Glutamatergic neuron (in vitro differentiated cells): Measurements from ENCODE around the gene SUN1. TPM values are rescaled to one million over a fixed set of nuclear protein-coding genes. Genes with fewer than 3 reads are reported as not detected.
"Not testable (repeated sequence)": the region's sequence is repeated elsewhere in the genome, so short reads cannot be mapped to it uniquely, and the experiment has no call there.

Experiments used
- DNase-seq: peaks from one replicate; pipeline ENCODE4 v3.0.0; 2022
- H3K27ac Mint-ChIP-seq: one replicate; pipeline ENCODE4 v1.8.0; 2020; ENCODE audit warnings: mild to moderate bottlenecking, mixed read lengths, inconsistent platforms; ENCODE audit not compliant: unreplicated experiment
- H3K27me3 Mint-ChIP-seq: one replicate; pipeline ENCODE4 v1.8.0; 2020; ENCODE audit warnings: mild to moderate bottlenecking, moderate library complexity, mixed read lengths, inconsistent platforms; ENCODE audit not compliant: unreplicated experiment
- H3K36me3 Mint-ChIP-seq: one replicate; pipeline ENCODE4 v1.8.0; 2020; ENCODE audit warnings: mild to moderate bottlenecking, mixed read lengths, inconsistent platforms; ENCODE audit not compliant: unreplicated experiment
- H3K4me1 Mint-ChIP-seq: one replicate; pipeline ENCODE4 v1.8.0; 2020; ENCODE audit warnings: mild to moderate bottlenecking, low read depth, mixed read lengths, inconsistent platforms; ENCODE audit not compliant: unreplicated experiment
- H3K4me3 Mint-ChIP-seq: one replicate; pipeline ENCODE4 v1.8.0; 2020; ENCODE audit warnings: mild to moderate bottlenecking, mixed read lengths, inconsistent platforms; ENCODE audit not compliant: unreplicated experiment
- H3K9me3 Mint-ChIP-seq: one replicate; pipeline ENCODE4 v1.8.0; 2020; ENCODE audit warnings: mild to moderate bottlenecking, moderate library complexity, mixed read lengths, inconsistent platforms; ENCODE audit not compliant: unreplicated experiment
- total RNA-seq: library from RNA; stranded (reverse); fragmentation: NEBNext Ultra II Directional; extraction: Animal tissue kit (Norgen Biotek cat#: 25700); gene quantifications from one replicate; pipeline ENCODE4 v1.2.1, GENCODE V29; 2021; ENCODE audit not compliant: unreplicated experiment
- TF ChIP-seq, protein P1 (sequence below): fragments of 200-600 bp; sonication (generic); IDR thresholded peaks from one replicate; pipeline ENCODE4 v1.5.0; 2021; ENCODE audit not compliant: partially characterized antibody, unreplicated experiment

SUN1 gene
- total RNA-seq, 1 donor from 2014 or later, result 879 TPM

DNA sequence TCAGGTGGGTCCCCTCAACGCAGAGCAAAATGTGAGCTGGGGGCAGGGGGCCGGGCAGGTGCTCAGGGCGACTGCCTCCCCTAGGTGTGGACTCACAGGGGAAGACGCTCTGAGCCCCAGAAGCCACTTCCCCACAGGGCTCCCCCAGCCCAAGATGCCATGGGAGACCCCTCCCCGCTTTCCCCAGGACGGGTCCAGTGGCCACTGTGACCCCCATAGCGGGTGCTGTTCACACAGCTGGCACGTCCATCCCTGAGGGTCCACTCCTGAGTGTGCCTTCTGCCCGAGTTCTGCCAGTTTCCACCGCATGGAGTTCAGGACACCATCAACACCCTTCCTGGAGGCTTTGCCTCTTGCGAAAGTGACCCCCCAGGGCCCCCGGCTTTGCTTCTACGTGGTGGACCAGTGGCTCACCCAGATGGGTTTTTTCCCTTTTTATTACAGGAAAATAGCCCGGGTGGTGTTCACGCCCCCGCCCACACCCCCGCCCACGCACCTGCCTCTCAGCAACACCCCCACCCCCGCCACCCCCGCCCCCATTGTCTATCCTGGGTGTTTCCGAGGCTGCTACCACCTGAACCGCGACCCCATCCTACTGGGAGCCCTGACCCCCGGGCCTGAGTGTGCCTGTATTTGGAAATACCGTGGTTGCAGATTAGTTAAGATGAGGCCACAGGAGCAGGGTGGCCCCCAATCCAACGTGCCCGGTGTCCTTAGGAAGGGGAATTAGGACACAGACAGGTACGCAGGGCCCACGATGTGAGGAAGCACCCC is 90.2 kb downstream of the SUN1 start:
- H3K4me3 Mint-ChIP-seq, result no peak overlapping the region
- DNase-seq, result peak; percentile 10
- no peak overlapping the region for H3K27ac Mint-ChIP-seq
- H3K9me3 Mint-ChIP-seq, result peaks cover 6% of the 10 kb centered on the region
- TF ChIP-seq, protein P1, sequence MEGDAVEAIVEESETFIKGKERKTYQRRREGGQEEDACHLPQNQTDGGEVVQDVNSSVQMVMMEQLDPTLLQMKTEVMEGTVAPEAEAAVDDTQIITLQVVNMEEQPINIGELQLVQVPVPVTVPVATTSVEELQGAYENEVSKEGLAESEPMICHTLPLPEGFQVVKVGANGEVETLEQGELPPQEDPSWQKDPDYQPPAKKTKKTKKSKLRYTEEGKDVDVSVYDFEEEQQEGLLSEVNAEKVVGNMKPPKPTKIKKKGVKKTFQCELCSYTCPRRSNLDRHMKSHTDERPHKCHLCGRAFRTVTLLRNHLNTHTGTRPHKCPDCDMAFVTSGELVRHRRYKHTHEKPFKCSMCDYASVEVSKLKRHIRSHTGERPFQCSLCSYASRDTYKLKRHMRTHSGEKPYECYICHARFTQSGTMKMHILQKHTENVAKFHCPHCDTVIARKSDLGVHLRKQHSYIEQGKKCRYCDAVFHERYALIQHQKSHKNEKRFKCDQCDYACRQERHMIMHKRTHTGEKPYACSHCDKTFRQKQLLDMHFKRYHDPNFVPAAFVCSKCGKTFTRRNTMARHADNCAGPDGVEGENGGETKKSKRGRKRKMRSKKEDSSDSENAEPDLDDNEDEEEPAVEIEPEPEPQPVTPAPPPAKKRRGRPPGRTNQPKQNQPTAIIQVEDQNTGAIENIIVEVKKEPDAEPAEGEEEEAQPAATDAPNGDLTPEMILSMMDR, result no peak
- no peaks in the 10 kb centered on the region for H3K36me3 Mint-ChIP-seq
- peaks cover 7% of the 10 kb centered on the region for H3K27me3 Mint-ChIP-seq
- H3K4me1 Mint-ChIP-seq, result peaks cover 3% of the 10 kb centered on the region

DNA sequence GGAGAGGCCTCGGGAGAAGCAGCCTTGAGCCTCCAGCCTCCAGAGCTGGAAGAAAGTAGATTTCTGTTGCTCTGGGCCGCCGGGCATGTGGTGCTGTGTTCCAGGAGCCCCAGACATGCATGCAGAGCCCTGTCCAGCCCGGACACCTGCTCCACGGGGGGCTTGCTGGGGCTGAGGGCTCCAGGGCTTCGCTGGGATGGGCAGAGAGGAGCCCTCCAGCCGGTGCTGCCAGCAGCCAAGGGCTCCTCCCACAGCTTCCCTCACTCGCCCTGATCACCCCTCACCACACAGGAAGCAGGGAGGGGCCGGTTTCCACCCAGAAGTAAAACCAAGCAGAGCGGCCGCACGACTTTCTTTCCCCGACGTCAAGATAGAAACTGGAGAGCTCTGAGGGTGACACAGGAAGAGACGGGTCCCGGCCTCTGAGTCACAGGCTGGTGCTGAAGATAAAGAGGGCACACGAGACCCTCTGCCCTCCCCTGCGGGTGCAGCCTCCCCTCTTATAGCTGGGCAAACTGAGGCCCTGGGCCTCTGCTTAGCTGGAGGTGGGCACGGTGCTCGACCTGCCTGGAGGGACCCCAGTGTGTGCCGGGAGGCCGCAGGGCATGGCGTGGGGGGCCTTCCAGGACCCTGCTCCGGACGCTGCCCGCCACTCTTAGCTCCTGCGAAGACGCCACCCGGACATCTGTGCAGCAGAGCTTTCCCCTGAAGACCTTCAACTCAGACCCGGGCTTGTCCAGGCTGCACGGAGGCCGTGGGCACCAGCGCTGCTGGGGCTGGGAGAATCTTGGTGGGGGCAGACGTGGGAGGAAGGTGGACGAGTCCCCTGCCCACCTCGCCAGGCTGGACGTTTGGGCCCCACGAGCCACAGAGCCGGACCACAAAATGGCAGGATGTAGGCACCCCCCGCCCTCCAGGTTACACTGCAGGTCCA is 91.1 kb downstream of the SUN1 start:
- Mint-ChIP-seq H3K9me3 (peaks cover 3% of the 10 kb centered on the region), H3K27me3 (peaks cover 4% of the 10 kb centered on the region), H3K4me3 (no peak overlapping the region), H3K4me1 (peaks cover 3% of the 10 kb centered on the region), H3K27ac (no peak overlapping the region), H3K36me3 (no peaks in the 10 kb centered on the region)
- DNase-seq, result peak; percentile 18
- TF ChIP-seq, protein P1, result no peak

DNA sequence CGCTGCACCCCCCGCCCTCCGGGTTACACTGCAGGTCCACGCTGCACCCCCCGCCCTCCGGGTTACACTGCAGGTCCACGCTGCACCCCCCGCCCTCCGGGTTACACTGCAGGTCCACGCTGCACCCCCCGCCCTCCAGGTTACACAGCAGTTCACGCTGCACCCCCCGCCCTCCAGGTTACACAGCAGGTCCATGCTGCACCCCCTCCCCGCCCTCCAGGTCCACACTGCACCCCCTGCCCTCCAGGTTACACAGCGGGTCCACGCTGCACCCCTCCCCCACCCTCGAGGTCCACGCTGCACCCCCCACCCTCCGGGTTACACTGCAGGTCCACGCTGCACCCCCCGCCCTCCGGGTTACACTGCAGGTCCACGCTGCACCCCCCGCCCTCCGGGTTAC is 91.8 kb downstream of the SUN1 start:
- not testable (repeated sequence) for H3K27ac Mint-ChIP-seq, H3K4me3 Mint-ChIP-seq, H3K36me3 Mint-ChIP-seq, H3K4me1 Mint-ChIP-seq, H3K27me3 Mint-ChIP-seq, H3K9me3 Mint-ChIP-seq
- peak; percentile 9 for DNase-seq

Other genes with a start within 250 kb of the SUN1 start
- 15.2 TPM for gene DNAAF5, start 105.8 kb upstream of the SUN1 start, total RNA-seq
- gene PRKAR1B, start 105.2 kb upstream of the SUN1 start, total RNA-seq, result 12.8 TPM
- 70.2 TPM for gene GET4, start 44.1 kb downstream of the SUN1 start, total RNA-seq
- gene ADAP1, start 122.2 kb downstream of the SUN1 start, total RNA-seq, result 61.1 TPM
- gene COX19, start 143.1 kb downstream of the SUN1 start, total RNA-seq, result 18.4 TPM
- gene CYP2W1, start 150.7 kb downstream of the SUN1 start, total RNA-seq, result 1.3 TPM
- gene GPR146, start 212.1 kb downstream of the SUN1 start, total RNA-seq, result 3.1 TPM